ENCODE results near the gene FDX2.
"Not testable (repeated sequence)": the region's sequence is repeated elsewhere in the genome, so short reads cannot be mapped to it uniquely, and the experiment has no call there.

The FDX2 gene

DNA sequence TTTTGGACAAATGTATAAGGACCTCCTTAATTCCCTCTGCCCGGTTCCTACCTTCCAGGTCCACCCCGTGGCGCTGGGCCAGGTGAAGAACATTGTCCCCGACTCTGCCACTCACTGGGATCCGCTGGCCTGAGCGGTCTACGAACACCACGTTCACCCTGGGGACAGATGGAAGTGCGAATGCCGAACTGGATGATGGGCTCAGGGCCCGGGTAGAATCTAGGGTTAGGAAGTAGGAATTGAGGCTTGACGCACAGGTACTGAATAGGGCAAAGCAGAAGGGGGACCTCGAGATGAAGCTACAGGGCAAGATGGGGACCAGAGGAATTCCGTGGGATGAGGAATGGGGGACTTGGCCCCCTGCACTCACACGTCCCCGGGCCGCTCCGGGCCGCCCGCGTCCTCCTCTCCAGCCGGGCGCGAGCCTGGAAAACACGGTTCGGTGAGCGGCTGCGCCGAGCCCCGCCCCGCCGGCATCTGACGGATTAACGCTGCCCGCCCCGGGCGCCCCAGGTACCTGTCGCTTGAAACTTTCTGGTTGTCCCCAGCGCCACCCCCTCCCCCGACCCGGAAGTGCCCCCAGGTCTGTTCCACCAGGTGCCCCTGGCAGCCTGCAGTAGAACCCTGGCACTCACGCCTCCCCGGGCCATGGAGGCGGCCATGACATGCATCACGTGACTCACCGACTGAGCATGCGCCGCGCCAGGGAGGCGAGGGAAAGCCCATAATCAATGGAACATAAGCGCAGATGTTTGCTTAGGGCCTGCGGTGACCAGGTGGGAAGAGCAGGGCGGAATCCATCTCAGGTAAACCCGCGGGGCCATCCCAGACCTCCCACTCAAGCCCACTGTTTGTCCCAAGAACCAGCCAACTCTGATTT, at the start of gene FDX2:
Gene FDX2 (minus strand): TSS at position 681 of the 880 bp plus-strand sequence. CDS start 19 bp downstream, at position 662.
- peak; percentile 92 to 95 for DNase-seq

DNA sequence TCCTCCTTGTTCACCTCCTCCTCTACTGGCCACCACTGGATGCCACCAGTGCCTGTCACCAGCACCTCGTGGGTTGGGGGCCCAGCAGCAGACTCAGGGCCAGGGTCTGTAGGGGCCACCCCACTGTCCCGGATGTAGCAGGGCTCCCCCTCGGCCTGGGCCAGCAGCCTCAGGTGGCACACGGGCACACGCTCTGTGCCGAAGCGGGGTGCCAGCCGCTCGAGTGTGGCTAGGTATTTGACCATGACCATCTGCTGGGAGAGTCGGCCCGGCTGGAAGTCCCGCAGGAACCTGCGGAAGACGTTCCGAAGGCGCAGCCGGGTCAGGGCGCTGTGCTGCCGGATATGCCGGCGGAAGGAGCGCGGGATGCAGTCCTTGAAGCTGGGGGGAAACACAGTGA, 49.7 kb upstream of the FDX2 start:
- no peak for DNase-seq

DNA sequence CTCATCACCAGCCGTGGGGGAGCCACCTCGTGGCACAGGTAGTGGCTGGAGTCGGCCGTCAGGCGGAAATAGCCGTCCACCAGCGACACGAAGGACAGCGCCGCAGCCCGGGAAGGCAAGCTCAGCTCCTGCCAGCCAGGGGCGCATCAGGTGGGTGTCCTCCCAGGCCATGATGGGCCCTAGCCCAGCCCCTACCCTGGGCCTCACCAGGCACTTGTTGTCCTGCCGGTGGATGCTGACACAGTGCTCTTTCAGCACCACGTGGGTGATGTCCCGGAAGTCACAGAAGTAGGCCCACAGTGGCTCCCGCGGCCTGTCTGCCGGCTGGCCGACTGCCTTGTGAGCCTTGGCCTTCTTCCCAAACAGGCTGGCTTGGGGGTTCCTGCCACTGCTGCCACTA, 48.8 kb upstream of the FDX2 start:
- DNase-seq, result no peak

DNA sequence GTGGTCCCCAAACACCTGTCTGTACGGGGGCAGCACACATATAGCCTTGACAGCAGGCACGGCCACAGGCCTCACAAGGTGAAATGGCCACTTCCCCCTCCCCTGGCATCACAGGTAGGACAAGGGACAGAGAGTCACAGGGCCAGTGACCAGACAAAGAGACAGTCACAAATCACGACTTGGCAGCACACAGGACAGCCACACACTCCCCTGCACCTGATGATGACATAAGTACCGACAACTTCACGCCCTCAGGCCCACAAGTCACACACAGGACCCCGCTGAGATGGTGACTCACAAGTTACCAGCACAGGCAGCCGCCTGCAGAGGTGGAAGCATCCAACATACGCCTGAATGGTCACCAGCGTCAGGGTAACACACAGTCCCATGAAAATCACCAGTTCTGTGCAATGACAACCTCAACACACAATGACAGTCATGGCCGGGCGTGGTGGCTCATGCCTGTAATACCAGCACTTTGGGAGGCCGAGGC, 48.0 kb upstream of the FDX2 start:
- no peak for DNase-seq

DNA sequence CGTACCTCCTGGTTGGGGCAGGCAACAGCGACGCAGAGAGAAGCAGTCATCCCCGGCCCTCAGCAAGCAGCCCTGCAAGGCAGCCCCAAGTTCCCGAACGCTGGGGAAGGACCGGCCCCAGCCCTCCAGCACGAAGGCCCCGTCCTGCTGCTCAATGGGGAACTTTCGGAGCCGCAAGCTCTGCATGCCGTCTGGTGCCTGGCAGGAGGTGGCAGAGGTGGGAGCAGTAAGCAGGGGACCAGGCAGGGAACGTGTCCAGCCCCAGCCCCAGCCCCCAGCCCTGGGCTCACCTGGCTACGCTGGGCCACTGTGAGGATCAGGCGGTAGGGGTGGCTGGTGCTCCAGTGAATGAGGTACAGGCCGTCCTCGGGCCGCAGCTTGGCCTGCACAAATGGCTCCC, 46.4 kb upstream of the FDX2 start:
- no peak for DNase-seq

DNA sequence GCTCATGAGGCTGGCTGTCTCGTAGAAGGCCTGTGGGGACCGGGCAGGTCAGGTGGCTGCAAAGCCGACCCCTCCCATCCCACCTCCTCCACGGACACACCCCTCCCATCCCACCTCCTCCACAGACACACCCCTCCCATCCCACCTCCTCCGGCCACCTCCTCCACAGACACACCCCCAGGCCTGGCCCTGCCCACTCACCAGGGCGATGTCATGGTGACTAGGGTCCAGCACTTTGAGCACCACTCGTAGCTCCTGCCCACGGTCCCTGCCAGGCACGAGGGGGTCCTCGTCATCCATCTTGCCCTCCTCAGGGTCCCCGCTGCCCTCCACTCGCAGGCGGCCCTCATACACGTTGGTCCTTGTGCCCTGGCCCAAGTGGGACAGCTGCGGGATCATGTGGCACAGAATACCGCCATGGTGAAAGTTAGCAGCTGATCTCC, 45.8 kb upstream of the FDX2 start:
- no peak for DNase-seq

DNA sequence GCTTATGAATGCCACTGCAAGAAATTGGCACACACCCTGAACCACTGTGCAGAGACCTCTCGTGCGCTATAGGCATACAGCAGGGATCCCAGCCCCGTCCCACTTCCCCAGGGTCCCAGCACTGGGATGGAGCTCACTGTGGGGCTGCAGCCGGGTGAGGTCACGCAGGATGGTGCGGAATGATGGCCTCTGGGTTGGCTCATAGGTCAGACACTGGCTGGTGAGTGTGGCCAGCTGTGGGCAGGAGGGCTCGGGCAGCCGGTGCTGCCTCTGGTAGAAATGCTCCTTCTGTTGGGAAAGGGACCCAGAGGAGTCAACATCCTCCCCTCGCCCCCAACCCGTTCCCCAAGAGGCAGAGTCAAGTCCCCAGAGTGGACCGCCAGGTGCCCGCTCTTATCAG, 40.6 kb upstream of the FDX2 start:
- DNase-seq, result no peak

DNA sequence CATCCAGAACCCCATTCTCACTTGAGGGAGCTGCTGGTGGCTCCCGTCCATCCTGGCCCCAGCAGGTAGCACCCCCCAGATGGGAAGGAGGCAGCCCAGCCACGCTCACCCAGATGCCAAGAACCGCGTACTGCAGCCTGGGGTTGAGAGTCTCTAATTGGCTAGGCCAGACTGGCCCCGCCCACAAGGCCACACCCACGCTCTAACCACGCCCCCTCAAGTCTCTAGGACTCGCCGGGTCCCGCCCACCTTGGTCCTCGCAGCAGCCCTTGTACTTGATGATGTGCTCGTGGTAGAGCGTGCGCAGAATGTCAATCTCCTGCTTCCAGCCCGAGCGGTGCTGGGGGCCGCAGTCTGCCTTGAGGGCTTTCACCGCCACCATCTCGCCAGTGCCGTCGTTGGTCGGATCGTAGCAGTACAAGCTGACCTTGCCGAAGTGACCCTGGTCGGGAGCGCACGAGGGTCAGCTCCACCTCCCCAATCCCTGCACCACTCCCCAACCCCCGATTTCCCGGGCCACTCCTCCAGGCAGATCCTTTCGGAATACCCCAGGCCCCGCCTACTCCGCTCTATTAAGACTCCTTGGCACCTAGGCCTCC, 38.1 kb upstream of the FDX2 start:
- peak; percentile 28 to 30 for DNase-seq

DNA sequence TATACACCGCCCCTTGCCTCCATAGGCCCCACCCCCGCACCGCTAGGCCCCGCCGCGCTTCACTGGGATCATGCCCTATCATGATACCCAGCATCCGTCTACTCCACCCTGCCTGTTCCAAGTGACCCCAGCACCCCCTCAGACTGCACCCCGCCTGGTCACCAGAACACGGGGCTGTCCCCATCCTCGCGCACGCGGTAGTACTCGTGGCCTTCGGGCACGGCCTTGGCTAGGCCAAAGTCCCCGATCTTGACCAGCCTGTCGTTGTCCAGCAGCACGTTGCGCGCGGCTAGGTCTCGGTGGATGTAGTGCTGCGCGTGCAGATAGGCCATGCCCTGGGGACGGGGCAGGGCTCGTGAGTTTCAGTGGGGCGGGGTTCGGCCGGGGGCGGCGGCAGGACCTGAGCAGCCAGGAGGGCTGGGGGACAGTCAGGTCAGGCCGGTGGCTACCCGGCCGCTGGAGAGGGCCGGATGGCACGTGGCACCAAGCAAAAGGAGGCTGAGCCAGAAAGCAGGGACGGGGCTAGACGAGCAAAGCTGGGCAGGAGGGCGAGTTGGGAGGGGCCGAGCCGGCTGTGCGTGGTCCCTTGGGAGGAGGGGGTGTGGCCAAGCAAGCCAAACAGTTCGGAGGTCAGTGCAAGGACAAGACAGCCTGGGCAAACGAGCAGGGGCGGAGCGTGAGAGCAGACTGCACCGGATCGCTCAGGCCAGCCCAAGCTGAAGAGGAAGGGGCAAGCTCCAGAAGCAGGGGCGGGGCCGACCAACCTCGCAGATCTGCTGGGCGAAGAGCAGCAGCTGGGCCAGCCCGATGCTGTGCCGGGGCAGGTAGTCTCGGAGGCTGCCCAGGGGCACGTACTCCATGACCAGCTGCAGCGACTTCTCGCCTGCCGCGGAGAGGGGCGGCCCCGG, 37.2 kb upstream of the FDX2 start:
- no peak for DNase-seq

DNA sequence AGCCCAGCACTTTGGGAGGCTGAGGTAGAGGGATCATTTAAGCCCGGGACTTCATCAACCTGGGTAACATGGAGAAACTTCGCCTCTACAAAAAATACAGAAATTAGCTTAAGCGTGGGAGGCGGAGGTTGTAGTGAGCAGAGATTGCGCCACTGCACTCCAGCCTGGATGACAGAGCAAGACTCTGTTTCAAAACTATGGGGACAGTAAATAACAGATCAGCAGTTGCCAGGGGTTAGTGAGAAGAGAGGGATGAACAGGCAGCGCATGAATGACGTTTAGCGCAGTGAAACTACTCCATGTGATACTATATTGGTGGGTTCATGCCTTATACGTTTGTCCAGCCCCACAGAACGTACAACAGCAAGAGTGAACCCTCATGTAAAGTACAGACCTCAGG, 30.7 kb upstream of the FDX2 start:
- DNase-seq, result no peak

DNA sequence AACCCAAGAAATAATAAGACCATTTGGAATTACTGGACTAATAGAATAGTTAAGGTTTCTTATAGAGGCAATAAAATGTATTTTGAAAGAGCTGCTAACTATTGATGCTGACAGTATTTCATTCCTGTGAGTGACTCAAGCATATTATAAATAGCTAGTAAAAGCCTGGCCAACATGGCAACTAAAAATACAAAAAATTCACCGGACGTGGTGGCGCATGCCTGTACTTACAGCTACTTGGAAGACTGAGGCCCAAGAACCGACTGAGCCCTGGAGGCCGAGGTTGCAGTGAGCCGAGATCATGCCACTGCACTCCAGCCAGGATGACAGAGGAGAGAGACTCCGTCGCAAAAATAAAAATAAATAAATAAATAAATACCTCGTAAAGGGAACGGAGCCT, 29.0 kb upstream of the FDX2 start:
- no peak for DNase-seq

DNA sequence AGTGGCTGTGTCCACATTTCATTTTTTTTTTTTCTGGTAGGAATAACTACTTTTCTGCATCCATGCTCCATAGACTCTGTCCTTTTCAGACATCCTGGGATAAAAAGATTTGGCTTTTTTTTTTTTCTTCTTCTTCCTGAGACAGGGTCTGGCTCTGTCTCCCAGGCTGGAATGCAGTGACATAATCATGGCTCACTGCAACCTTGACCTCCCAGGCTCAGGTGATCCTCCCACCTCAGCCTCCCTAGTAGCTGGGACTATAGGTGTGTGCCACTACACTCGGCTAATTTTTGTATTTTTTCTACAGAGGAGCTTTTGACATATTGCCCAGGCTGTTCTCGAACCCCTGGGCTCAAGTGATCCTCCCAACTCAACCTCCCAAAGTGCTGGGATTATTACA, 27.7 kb upstream of the FDX2 start:
- DNase-seq, result no peak

DNA sequence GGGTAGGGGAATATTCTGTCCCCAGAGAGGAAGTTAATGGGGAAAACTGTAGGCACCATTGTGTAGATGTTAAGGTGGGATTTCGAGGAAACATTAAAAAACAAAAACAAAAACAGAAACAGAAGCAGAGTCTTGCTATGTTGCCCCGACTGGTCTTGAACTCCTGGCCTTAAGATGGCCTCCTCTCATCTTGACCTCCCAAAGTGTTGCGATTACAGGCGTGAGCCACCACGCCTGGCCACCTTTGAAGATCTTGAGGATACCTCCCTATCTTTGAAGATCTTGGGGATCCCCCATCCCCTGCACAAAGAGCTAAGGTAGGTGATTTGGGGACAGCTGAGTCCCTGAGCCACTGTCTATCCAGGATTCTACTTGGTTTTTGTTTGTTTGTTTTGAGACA, 24.2 kb upstream of the FDX2 start:
- DNase-seq, result no peak

DNA sequence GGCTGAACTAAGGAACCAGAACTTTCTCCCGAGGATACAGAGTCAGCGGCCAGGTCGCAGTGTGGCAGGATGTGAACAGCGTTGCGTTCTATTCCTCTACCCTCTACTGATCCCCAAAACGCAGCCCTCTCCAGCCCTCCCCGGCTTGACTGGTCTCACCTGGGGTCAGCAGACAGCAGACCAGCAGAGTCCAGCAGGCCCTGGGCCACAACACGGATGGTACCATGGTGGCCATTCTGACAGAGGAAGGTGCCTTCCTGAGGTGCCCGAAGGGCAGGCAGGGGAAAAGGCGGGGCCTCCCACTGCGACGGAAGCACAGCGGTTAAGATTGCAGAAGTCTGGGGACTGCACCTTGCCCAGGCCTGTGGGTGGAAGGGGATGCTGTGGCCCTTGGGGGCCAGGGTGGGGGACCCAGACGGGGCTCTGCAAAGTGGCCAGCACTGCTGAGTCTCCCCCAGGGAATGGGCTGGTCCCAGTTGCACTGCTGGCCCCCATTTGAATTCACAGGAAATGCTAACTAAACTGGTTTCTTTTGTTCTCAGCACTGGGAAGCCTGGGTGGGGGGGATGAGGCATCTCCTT, 23.7 kb upstream of the FDX2 start, which contains the start of gene ICAM3:
Gene ICAM3 (minus strand): TSS at position 245 of the 581 bp plus-strand sequence. CDS start 10 bp downstream, at position 235.
- DNase-seq, result peak; percentile 46 to 58

DNA sequence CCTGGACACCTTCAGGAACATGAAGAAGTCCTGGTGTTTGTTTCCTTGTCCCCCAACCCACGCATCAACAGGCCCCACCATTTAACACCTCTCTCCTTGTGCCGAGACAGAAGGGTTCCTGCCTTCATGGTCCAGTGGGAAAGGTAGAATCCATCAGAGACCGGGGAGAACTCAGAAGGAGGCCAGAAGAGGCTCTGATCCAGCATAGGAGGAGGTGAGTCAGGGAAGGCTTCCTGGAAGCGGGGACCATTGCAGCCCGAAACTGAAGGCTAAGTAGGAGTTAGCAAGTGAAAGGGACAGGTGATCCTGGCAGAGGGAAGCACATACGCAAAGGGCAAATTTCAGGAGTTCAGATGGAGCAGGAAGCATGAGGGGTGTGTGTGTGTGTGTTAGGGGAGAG, 23.1 kb upstream of the FDX2 start:
- no peak for DNase-seq

DNA sequence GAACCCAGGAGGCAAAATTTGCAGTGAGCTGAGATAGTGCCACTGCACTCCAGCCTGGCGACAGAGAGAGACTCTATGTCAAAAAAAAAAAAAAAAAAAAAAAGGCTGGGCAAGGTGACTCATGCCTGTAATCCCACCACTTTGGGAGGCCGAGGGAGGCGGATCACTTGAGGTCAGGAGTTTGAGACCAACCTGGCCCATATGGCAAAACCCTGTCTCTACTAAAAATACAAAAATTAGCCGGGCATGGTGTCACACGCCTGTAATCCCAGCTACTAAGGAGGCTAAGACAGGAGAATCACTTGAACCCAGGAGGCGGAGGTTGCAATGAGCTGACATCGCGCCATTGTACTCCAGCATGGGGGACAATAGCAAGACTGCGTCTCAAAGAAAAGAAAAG, 20.9 kb upstream of the FDX2 start:
- DNase-seq, result not testable (repeated sequence)

DNA sequence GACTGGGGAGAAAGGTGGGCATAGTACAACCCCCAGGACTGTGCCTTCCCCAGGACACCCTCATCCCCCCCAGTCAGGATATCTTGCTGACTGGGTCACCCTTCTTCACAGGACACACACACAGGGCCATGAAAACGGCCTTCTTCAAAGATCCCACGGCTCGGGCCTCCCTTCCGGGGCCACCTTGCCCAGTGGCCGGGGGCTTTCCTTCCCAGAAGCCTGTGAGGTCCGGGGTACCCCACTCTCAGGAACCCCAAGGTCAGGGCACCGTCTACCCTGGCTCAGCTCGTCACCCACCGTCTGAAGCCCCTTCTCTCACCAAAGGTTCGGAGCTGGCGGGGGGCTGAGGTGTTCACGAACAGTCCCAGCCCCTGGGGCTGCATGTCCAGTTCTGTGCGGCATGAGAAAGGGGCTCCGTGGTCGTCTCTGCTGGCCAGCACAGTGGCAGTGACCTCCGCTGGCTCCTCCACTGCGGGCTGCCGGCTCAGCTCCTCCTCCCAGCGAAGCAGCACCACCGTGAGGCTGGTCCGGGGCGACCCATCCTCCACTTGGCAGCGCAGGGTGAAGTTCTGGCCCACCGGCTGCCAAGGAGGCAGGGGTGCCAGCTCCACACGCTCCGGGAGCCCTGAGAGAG, 19.7 kb upstream of the FDX2 start:
- DNase-seq, result no peak

DNA sequence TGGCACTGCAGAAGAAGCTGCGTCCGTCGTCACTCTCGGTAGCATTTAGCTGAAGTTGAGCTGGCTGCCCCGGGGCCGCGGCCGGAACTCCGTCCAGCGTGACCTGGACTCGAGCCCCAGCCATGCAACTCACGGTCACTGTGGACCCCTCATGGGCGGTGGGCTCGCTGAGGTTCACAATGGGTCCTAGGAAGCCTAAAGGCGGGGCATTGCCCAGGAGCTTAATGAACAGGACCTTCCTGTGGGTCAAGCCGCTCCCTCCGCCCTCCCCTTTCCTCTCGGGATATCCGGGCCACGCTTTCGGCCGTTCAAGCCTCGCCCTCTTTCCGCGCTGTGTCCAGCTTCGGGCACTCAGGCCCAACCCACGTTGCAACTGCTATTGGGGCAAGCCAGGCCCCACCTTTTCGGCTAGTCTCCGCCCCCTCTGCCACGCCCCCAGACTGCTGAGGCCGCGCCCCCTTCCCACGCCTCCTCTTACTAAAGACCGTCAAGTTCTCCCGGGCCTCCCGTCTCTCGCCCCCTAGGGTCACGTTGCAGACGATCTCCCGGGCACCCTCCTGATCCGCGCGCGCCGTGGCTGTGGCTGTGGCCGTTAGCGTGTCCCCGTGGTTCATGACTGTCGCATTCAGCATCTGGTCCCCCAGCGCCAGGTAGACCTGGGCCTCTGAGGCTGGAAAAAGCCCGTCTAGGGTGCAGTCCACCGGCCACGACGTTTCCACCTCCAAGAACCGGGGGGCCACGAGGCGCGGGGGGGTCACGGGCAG, 19.0 kb upstream of the FDX2 start:
- DNase-seq, result peak; percentile 24 to 27

DNA sequence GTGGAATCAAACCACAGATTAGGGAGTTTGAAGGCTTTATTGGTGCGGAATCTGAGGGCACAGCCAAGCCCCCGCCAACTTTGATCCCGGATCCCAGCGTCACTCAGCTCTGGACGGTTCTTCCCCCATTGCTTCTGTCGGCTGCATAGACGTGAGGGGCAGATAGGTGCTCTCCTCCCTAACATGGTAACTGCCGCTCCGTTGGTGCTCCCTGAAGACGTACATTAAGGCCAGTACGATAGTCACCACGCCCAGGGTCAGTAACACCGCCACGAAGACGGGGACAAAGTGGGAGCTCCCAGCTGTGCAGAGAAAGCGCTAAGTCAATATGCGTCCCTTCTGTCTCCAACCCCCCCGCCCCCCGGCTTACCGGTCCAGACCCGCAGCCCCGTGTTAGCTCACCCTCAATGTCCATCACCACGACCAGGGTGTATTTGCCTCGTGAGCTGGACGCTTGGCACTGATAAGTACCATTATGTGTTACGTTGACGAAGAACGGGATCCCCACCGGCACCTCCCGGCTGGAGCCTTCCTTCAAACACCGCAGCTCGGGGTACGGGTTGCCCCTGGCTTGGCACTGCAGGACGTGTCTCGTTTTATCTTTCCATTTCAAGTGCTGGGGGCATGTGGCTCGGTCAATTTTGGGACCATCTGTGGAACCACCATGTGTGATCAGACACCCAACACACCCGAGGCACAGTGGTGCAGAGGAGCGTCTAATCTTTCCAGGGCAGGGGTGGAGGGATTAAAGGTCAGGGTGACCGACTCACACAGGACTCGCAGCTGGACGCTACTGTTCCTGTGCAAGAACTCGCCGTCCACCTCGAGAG, 18.2 kb upstream of the FDX2 start:
- no peak for DNase-seq

All from activated CD4-positive, alpha-beta T cell treated with anti-CD3 and anti-CD28 coated beads for 4 hours (primary cell).